NCI-H1417 (cell line): ENCODE data around the gene AFG3L2.

Source experiments
- DNase-seq, 3 experiments: peaks; one replicate each; lab custom pipeline; 2025; lab: John Stamatoyannopoulos, UW

AFG3L2 gene

DNA sequence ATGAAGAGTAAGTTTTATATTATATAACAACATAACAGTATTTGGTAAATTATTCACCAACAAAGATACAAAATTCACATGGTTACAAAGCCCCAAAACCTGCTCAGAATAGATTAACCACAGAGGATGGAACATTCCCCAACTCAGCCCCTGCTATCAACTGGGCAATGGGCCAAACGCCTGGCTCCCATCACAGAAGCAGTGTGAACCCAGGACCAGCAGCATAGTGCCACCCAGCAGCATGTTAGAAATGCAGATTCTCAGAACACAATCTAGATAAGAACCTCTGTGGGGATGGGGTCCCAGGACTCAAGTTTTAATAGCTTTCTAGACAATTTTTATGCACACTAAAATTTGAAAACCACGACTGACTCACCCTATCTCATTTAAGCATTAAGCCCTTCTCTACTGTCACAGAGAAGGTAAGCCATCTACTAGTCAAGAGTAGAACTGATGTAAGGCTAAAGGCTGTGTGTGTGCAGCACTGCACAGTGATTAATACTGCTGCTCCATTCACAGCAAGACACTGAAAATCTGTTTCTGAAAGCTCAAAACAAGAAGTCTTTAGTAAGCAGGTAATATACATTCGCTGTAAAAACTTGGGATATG, 15.2 kb downstream of the AFG3L2 start:
- no peak for DNase-seq

DNA sequence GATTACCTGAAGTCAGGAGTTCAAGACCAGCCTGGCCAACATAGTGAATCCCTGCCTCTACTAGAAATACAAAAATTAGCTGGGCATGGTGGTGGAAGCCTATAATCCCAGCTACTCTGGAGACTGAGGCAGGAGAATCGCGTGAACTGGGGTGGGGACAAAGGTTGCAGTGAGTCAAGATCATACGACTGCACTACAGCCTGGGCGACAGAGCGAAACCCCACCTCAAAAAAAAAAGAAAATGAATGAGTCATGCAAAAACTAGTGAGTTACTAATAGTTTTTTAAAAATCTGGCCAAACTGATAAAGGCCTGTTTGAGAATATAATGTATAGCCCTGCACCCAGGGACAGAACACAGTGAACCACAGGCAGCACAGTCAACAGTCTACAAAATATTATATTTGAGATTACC, 17.5 kb downstream of the AFG3L2 start:
- no peak for DNase-seq

DNA sequence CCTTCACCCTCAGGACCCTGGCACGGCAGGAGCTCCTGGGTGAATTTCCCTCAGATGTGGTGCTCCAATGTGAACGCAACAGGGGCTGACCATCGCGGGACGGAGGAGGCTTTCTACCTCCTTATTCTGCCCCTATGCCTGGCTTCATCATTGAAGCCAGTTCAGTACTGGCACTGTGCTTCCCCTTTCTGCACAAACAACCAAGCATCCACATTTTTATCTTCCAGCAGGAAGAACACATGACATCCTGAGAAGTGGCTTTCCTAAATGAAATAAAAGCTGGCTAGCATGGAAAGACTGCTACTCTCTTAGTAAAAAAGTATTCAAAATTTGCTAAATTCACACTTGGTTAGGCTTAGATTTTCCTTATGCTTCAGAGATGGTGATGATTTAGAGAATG, 24.8 kb downstream of the AFG3L2 start:
- DNase-seq: no peak

GRCh38 chr18:12347895-12348294, 29.1 kb downstream of the AFG3L2 start:
- DNase-seq: no peak

GRCh38 chr18:12346240-12346565, 30.8 kb downstream of the AFG3L2 start:
- no peak for DNase-seq

- DNase-seq: no peak
Measured at GRCh38 chr18:12345491-12346239, 31.4 kb downstream of the AFG3L2 start.

GRCh38 chr18:12342661-12343060, 34.4 kb downstream of the AFG3L2 start:
- DNase-seq: no peak

- DNase-seq: no peak
Measured at GRCh38 chr18:12340945-12341660, 35.9 kb downstream of the AFG3L2 start.

DNA sequence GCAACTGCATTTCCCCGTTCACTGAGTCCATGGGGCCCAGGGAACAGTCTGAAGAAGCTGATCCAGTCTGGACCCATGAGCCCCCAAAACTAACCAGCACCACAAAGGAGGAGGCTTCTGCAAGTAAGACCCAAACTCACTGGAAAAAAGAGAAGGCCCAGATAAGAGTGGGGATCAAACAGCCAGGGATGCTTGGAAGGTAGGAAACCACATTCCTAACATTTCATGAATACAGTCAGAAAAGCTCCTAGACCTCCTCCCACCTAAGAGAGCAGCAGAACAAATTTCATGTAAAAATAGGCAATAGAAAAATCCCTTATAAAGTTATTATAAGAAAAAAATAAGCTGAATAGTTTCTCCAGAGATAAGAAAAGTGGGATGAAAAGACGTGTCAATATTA, 38.6 kb downstream of the AFG3L2 start:
- no peak for DNase-seq

DNA sequence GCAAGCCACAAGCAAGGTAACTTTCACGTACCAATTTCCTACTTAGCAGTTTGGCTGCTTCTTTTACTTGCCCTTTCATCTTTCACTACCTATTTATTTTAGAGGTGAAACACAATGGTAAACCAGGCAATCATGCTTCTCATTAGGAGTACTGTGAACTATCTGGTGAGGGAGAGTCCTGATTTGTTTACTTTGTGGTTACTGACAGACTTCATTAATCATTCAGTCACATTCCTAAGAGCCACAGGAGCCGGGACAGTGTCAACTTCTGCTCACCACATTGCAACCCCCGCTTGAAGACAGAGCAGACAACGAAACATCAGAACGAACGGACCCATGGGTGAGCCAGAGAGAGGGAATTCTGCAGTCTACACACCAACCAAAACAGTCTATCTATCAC, 40.1 kb downstream of the AFG3L2 start:
- peak in 2 of 3 experiments; percentile 21 to 38 for DNase-seq

- no peak for DNase-seq
Measured at GRCh38 chr18:12336171-12336613, 40.8 kb downstream of the AFG3L2 start.

- DNase-seq: no peak
Measured at GRCh38 chr18:12335503-12335902, 41.5 kb downstream of the AFG3L2 start.

DNA sequence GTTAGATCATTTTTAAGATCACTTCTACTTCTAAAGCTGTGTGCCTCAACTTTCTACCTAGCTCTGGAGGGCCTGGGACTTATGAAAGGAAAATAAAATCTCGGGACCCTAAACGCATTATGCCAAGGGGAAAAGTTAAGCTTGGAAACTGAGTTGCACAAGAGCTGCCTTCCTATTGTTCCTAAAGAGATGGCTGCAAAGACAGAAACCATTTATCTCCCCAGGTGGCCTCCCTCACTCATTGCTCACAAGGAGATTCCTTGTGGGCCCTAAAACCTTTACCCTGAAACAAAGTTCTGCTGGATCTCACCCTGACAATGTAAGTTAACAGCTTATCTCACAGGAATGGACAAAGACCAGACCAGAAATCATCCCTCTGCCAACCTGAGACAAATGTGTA, 42.2 kb downstream of the AFG3L2 start:
- DNase-seq: no peak

GRCh38 chr18:12334366-12334808, 42.6 kb downstream of the AFG3L2 start:
- no peak for DNase-seq

DNA sequence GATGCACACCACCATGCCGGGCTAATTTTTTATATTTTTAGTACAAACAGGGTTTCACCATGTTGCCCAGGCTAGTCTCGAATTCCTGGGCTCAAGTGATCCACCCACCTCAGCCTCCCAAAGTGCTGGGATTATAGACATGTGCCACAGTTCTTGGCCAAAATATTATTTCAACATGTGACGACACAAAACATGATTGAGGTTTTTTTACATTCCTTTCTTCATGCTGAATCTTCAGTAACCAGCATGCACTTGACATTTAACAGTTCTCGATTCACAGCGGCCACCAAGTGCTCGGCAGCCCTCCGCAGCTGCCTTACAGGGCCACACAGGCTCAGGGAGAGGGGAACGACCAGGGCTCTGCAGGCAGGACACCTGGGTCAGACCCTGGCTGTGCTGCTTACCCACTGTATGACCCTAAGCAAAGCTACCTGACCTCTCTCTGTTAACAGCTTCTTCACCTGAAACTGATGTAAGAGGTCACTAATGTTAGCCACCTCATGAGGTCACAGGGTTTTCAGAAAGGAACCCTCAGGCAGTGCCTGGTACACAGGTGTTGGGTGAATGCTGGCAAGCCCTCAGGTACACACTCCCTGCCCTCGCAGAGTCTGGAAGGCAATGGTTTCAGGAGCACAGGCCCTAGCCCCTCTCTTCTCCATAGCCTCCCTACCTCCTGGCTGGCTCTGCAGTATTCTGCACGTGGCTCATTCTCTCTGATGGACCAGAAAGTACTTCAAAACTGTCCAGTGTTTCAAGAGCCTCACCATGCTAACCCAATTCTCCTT, 43.3 kb downstream of the AFG3L2 start:
- DNase-seq: no peak

- DNase-seq: no peak
Measured at GRCh38 chr18:12330766-12331165, 46.3 kb downstream of the AFG3L2 start.

DNA sequence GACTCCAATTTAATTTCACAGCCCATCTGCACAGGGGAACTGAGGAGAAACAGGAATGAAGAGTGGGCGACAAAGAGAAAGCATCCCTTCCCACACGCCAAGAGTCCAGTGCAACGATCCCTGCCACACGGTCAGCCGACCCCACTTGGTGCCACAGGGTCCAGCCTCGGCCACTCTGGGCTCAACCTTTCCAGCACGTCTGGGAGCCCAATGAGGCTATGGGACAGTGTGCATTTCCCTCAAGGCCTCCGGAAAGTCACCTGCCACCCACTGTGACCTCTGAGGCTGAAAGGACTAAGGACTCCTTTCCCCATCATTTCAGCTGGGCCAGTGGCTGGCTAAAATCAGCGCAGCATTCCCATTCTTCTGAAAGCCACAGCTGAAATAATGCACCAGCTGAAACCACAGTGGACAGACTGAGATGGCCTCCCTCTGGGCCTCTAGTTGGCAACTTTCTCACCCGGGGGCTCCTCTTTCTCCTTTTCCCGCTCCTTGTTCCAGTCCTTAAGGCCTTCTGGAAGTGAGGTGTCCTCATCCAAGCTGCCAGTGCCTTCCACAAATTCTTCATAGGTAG, 47.8 kb downstream of the AFG3L2 start:
- DNase-seq: no peak

DNA sequence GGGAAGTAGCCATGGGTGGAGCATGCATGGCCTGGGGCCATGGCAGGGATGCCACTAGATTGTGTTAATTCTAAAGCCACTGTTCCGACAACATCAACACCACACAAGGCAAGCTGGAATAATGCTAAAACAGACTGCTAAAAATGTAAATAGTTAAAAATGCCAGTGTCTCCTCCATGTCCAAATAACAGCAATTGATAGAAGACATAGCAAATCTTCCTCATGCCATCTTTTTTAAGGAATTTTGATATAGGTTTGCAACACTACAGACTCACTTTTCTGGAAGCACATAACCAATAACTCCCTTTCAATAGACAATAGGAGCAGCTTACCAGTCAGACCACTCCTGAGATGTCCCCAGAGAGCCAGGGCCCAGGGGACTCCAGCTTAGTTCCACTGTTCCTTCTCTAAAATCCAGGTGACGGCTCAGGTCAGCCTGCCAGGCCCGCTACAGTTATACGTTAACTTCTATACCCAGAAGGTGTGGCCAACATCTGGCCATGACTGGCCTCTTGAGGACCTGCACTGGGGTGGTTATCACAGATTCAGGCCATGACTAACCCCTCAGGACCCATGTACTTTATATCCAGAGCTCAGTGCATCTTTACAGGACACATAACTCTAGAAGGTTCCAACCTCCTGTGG, 48.7 kb downstream of the AFG3L2 start:
- no peak for DNase-seq

DNA sequence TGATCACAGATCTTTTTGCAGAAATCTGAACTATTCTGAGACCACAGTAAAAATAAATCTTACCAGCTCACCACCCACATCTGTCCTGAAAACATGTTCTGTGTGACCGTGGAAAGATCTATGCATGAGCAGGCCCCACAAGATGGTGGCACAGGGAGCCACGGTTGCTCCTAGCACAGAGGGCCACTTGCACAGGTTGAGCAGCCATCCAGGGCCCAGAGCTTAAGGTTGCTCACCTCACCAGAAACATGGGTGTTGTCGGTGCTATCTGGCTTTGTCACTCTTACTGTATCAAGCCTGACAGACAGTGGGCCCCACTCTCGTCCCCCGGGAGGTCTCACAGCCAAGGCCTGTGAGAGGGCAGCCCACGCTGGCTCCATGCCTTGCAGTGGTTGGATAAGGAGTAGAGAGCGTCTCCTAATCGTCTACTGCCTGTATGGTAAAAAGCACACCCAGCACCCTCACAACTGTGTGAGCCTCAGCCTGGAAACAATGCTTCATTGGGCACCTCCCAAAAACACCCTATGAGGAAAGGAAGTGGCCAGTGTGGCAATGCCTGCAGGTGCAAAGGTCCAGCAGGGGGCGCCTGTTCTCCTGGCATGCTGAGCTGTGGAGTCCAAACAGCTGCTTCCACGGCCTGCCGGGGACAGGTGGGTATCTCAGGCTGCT, 49.4 kb downstream of the AFG3L2 start:
- peak; percentile 6 to 38 (median 17) for DNase-seq

GRCh38 chr18:12326711-12327460, 50.1 kb downstream of the AFG3L2 start:
- no peak for DNase-seq
